HG02798 (cell line): ENCODE data around the gene RASSF10.
A peak's percentile ranks its signal among the peaks of the same experiment; 100 is the strongest.

ENCODE experiments used
- ATAC-seq: cut with Tn5 transposase; IDR thresholded peaks from one replicate; pipeline ENCODE4 v1.9.1; 2021; ENCODE audit warnings: mild to moderate bottlenecking; ENCODE audit not compliant: unreplicated experiment, poor library complexity

Gene RASSF10

DNA sequence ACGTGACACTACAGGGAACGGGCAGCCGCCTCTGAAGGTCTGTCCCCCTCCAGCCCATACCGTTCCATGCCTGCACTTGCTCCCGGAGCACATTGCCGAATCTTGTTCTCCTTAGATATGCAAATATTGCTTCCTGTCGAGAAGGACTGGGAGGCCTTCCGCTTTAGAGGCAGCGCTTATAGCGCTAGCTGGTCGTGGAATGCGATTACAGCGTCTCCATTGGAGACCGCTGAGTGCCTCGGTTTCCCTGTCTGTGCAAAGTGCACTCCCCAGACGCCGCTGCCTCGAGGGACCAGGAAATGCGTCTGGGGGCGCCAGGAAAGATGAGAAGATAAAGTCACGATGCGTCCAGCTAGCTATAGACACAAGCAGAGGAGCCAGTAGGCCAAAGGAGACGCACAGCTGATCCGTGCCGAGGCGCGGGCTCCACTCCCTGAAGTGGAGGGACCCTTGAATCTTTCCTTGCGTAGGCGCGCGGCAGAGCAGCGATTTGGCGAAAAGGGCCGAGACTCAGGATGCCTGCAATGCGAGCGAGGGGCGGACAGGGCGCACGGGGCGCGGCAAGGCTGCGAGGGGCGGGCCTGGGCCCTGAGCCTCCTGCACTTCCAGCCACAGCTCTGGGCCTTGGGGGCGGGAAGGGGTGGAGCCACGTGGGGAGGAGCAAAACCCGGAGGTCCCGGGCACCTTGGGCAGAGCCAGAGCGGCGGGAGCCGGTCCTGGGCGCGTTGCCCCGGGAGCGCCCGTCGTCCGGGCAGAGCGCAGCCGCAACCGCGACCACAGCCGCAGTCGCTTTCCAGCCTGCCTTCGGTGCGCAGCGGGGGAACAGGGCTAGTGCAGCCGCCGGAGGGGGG, at the start of gene RASSF10:
Gene RASSF10, plus strand, starts transcription at position 692 of the 851 bp plus-strand sequence. CDS start 261 bp downstream, outside the sequence.
- no peak for ATAC-seq

DNA sequence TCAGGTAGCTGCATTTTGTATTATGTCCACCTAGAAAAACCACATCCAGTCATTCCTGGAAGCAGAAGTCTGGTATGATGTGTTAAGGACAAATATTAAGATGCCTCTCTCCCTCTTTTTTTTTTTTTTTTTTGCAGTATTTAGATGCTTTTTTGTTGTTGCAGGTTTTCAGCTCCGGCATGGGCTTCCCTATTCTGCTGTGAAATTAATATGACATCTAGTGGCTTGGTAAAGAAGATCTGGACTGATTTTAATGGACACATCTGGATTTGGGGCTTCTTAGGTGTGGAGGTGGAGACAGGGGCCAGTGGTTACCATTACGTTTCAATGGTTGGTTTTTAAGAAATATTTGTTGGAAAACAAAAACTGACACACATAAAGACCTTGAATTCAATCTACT, 47.5 kb upstream of the RASSF10 start:
- ATAC-seq: no peak

DNA sequence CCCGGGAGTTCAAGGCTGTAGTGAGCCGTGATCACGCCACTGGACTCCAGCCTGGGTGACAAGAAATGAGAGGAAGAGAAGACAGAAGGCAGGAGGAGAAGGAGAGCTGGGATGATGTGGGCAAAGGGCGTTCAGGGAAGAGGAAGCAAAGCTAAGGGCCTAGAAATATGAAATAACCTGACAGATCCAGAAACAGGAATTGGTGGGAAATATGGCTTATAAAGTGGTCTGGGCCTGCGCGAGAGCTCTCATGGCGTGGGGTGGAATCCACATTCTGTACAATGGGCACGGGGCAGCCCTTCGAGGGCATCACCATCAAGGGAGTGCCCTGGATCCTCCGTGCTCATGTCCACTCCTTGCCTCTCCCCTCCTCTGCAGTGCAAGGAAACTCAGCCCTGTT, 46.8 kb upstream of the RASSF10 start:
- no peak for ATAC-seq

DNA sequence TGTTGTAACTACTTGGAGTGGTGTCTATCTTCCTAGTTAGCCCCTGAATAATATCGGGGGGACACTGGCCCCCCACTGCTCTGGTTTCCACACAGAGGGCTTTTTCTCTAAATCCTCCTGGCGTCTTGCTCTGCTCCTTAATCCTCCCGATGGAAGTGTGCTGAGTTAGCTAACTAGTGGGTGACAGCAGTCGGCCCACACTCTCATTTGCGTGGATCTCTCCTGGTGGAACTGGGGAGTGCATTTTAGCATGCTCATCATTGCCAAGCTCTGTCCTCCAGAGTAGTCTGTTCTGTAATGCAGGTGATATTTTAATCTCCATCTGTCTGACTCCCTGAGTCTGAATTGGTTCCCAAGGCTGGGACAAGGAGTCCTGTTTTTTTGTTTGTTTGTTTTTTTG, 46.1 kb upstream of the RASSF10 start:
- no peak for ATAC-seq

DNA sequence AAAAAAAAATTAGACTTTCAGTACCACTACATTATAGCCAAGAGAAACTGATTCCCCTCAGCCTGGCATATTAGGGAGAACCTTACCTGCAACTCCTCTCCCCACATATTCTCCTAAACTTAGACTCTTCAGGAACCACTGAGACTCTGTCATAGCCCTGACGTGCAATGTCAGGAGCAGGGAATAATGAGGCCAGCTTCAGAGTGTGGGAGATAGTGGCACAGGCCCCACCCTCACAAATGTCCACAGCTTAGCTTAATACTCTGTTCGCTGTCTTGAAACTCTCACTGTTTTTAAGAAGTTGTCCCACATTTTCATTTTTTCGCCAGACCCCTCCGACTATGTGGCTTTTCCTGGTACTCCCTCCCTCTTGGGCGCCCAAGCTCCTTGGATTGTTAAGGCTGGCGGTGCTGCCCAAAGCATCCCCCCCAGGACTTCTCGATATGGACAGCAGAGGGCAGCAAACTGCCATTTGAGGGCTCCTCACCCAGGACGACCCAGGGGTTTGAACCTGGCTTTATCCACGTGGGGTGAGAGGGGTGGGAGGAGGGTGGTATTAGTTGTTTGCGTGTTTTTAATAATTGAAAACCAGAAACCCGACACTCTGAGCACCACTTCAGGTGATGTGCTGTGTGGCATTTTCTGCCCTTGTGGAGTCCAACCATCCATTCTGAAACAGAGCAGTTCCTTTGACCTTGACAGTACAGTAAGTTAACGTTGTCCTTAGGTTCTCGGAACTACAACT, 45.2 kb upstream of the RASSF10 start:
- peak; percentile 83 for ATAC-seq

DNA sequence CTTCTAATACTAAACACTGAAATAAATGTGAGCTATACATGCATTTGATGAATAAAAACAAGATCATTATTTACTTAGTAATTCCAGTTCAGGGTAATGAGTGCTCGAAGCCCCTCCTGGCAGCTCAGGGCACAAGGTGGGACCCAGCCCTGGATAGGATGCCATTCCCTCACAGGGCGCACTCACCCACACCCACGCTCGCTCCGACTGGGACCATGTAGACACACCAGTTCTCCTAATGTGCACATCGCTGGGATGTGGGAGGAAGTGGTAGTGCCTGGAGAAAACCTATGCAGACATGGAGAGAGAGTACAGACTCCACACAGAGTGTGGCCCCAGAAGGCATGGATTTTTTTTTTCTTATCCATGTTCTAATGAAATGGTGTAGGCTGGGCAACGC, 44.5 kb upstream of the RASSF10 start:
- ATAC-seq: no peak

DNA sequence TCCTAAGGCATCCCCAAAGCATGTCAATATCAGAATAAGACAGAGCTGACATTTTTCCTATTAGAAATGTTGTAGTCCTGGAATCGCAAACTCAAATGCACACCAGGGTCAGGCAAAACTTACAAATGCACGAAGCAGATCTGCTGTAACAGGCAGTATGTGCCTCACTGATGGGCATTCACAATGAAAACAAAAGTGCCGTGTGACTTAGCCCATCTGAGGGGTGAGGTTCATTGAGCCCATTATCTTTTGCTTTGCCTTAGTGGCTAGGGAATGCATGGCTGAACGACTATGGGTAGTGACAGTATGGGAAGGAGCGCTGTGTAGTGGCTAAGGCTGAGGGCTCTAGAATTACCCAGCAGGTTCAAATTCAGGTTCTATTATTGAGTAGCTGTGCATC, 43.1 kb upstream of the RASSF10 start:
- ATAC-seq: no peak

DNA sequence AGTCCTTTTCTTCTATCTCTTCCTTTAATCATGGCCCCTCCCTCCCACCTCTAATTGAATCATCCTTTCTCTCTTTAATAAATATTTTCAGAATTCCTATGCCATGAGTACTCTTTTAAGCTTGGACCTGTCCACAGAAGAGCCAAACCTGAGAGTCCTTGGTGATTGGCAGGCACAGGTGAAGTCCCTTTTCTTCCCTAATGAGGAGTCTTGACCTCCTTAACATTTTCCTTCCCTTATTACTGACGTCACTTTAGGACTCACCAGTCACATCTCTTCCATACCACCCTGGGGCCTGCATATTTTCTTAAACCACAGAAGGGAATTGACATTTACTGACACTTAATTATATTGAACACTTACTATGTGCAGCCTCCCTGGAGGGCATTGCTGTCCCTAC, 41.0 kb upstream of the RASSF10 start:
- no peak for ATAC-seq

DNA sequence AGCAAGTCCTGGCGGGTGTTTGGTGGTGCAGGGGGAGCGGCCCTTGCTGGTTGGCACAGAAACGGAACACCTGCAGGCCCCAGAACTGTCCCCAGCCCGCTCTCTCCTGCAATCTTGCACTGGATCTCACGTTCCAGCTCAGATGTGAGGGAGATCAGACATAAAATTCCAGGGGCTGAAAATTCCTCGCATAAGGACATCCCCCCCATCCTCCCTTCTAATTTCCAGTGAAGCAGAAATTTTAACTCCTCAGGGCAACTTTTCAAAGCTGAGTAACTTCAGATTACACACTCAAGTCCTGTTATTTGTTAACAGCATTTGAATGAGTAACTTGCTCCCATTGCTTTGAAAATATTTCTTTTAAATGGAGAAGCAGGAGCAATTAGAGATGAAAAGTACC, 40.3 kb upstream of the RASSF10 start:
- no peak for ATAC-seq

DNA sequence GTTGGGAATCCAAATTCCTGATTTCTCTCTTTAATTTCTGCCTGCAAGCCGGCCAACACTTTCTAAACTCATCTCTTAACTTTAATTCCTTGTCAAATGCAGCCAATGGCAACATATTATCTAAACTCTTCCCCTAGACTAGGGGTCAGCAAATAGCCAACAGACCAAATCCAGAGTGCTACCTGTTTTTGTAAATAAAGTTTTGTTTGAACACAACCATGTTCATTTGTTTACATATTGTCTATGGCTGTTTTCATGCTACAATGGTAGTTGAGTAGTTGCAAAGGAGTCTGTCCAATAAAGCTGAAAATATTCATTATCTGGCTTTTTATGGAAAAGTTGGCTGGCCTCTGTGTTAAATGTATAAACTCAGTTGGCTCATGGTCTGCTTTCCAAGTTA, 37.2 kb upstream of the RASSF10 start:
- ATAC-seq: no peak

DNA sequence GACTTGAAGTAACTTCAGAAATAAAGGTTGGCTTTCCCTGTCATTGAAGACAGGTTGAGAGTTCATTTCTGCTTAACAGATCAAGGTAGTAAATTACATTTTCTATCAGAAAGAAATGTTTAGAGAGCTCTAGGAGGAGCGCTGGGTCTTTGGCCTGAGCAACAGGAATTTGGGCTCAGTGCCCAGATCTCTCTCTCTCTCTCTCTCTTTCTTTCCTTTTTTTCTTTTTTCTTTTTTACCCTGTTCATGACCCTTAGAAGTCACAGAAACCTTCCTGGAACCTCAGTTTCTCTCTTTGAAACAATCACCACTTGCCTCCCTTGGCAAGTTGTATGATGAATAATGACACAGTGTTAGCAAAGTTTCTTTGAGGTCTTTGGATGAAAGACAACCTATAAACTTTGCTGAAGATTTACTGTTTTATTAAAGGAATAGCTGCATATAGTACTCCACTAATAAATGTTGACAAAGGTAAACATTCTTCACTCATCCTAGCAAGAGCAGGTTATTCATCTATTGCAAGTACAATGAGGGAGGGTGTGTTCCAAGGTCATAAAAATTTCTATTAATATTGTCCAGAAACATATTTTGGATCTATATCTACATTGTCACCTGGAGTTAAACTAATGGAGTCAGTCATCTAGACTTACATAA, 35.5 kb upstream of the RASSF10 start:
- no peak for ATAC-seq

DNA sequence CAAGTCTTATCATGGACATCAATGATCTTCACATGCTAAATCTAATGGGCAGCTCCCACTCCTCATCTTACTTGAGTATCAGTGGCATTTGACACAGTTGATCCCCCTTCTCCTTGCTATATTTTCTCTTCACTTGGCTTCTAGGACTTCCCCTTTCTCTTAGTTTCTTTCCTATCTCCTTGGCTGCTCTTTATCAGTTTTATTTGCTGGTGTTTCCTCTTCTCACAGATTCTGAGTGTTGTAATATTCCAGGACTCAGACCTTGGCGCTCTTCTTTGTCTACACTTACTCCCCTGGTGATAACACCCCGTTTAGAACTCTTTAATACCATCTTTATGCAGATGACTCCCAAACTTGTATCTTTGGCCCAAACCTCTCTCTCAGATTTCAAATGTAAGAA, 33.9 kb upstream of the RASSF10 start:
- ATAC-seq: no peak

DNA sequence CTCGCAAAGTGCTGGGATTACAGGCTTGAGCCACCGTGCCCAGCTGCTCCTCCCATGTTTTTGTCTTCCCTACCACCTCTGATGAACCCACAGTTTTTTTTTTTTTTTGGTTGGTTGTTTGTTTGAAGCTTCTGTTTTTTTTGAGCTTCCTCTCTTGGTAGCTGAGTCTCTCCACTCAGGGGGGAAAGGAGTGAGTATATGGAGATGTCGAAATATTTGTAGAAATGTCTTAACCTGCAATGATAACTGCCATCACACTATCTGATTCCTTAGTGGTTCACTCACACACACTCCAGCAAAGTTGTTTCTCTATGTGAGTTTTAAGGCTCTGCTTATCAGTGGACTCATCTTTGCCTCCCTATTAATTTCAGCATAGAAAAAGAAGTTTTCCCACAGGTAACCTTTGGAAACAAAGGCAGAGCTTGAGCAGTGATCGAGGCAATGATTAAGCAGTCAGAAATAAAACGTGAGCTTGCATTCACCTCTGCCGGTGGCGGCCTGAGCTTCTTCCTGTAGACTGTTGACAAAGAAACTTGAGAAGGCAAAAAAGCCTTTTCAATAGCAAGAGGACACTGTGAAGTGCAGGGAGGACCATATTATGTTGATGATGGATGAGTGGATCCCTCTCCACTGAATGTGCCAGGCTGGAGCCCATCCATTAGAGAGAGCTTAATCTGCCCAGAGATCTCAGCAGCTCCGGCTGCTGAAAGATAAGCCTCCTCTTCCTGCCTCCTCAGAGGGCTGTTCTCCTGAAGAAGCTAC, 29.0 kb upstream of the RASSF10 start:
- ATAC-seq: no peak

DNA sequence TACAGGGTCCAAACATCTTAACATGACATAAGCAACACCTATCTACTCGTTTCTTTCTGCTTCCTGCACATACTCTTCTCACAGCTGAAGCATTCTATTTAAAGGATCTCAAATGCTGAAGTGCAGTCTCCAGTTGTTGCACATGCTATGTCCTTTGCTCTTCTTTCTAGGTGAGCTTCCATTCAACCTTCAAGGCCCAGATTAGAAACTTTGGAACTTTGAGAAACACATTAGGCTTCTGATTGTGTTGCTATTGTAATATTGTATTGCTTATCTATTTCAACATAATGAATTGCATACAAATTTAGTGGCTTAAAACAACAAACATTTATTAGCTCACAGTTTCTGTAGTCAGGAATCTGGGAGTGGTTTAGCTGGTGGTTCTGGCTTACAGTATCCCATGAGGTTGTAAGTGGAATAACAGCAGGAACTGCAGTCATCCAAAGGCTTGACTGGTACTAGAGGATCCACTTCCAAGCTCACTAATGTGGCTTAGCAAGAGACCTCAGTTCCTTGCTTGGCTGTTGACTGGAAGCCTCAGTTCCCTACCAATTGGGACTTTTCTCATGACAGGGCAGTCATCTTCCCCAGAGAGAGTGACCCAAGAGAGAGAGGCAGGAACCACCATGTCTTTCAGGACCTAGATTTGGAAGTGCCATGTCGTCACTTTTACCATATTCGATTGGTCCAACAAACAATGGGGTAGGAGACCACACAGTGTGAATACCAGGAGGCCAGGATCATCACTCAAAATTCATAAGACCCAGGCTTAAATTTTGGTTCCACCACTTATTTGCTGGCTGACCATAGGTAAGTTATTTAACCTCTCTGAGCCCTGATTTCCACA, 27.2 kb upstream of the RASSF10 start:
- no peak for ATAC-seq

DNA sequence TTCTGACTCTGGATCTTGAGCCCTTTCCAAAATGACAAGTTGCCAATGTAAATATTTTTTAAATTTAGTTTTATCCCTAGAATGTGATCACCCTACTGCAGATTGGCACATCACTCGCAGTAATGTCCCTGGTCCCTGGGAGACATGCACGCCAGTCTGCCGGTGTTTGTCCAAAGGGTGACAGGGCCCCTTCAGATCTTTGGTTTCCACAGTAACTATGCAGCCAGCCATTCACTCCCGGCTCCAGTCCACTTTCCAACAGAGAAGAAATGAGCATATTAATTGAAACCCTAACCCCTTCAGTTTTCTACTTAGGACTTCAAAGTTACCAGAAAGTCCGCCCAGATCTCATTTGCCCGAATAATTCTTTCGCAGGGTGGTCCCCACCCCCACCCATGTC, 25.8 kb upstream of the RASSF10 start:
- no peak for ATAC-seq

DNA sequence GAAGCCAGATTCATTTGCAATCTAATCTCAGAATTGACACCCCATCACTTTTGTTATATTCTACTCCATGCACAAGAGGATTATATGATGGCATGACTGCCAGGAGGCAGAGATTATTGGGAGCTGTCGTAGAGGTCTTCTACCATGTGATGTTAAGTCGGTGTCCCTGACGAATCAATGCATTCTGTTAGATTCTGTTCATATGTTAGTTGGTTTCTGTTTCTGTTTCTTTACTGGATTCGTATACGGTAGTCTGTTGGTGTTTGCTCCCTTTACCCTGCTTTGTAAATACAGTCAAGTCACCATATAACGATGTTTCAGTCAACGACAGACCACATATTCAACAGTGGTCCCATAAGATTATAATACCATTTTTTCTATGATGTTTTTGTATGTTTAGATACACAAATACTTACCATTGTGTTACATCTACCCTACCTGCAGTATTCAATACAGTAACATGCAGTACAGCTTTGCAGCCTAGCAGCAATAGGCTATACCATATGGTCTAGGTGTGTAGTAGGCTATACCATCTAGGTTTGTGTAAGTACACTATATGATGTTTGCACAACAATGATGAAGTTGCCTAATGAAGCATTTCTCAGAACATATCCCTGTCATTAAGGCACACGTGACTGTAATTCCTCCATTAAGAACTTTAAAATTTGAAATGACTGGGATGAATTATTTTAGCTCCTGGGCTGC, 22.8 kb upstream of the RASSF10 start:
- ATAC-seq: no peak

DNA sequence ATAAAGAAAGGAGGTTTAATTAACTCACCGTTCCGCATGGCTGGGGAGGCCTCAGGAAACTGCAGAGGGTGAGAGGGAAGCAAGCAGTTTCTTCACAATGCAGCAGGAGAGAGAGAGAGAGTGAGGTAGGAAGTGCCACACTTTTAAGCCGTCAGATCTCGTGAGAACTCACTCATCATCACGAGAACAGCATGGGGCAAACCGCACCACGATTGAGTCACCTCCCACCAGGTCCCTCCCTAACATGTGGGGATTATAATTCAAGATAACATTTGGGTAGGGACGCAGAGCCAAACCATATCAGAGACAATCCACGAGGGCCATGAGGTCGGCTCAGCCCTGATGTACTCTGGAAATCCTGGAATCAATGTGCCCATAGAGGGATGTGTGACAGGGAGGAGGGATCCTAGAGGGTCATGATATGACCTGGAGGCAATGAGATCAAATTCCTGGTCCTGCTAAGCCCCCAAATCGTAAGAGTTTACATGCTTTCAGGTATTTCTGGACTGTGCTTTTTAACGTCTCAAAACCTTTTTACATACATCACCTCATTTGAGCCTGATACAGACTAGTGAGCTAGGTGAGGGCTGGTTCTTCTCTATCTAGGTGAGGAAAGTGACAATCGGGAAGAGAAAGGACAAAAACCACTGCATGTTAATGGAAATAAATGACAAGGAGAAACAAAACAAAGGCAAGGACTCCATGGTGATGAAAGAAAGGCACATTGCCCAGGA, 19.5 kb upstream of the RASSF10 start:
- no peak for ATAC-seq

DNA sequence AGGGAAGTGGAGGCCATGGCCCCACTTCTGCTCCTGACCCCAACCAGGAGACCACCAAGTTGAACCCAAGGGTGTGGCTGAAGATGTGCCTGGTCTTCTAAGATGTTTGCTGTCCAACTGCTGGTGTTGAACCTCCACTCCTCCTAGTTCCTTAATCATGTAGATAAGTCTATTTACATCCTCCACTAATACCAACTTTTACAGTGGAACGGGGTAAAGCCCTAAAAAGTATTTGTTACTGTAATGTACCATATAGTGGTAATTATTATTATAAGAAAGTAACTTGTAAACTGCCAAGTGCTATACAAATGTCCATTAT, 19.0 kb upstream of the RASSF10 start:
- ATAC-seq: no peak

DNA sequence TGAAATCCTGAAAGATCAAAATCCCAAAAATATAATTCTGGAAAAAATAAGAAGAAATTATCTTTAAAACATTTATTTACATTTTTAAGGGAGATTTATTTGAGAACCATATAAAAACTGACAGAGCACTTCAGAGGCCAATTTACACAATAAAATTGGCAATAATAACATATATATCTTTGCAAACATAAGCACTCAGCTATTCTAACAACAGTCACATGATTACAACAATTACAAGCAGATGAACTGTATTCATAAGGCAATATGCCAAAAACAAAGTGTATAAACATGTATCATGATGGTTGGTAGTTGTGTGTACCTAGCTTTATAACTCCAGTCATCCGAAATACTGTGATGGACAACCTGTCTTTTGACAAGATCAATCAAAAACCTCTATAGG, 17.7 kb upstream of the RASSF10 start:
- ATAC-seq: no peak
